HG02588 (cell line): Measurements from ENCODE around the gene HOXB3.

ENCODE experiments used
- ATAC-seq: cut with Tn5 transposase; IDR thresholded peaks from one replicate; pipeline ENCODE4 v1.9.1; 2021; ENCODE audit warnings: mild to moderate bottlenecking, moderate library complexity; ENCODE audit not compliant: unreplicated experiment

HOXB3 gene

GRCh38 chr17:48589831-48590606, at the start of gene HOXB3:
Gene HOXB3 (minus strand): TSS chr17:48590241. CDS start chr17:48552474, 37,767 bp downstream.
- ATAC-seq: no peak

GRCh38 chr17:48639136-48639535, 49.1 kb upstream of the HOXB3 start:
- no peak for ATAC-seq

- no peak for ATAC-seq
Observed at GRCh38 chr17:48637323-48638260, 47.6 kb upstream of the HOXB3 start.

- no peak for ATAC-seq
Observed at GRCh38 chr17:48636177-48637018, 46.4 kb upstream of the HOXB3 start.

GRCh38 chr17:48634493-48635208, 44.6 kb upstream of the HOXB3 start:
- no peak for ATAC-seq

GRCh38 chr17:48633266-48633677, 43.2 kb upstream of the HOXB3 start:
- ATAC-seq: no peak

GRCh38 chr17:48632579-48633265, 42.7 kb upstream of the HOXB3 start:
- ATAC-seq: no peak

GRCh38 chr17:48631693-48632578, 41.9 kb upstream of the HOXB3 start:
- no peak for ATAC-seq

GRCh38 chr17:48630925-48631692, 41.1 kb upstream of the HOXB3 start:
- ATAC-seq: no peak

GRCh38 chr17:48630009-48630924, 40.2 kb upstream of the HOXB3 start:
- no peak for ATAC-seq

- no peak for ATAC-seq
Observed at GRCh38 chr17:48629411-48629759, 39.3 kb upstream of the HOXB3 start.

GRCh38 chr17:48628649-48629410, 38.8 kb upstream of the HOXB3 start:
- ATAC-seq: no peak

GRCh38 chr17:48627623-48628521, 37.8 kb upstream of the HOXB3 start:
- no peak for ATAC-seq

GRCh38 chr17:48627118-48627597, 37.1 kb upstream of the HOXB3 start:
- ATAC-seq: no peak
